Measurements from ENCODE around the gene DCN.

The DCN gene

DNA sequence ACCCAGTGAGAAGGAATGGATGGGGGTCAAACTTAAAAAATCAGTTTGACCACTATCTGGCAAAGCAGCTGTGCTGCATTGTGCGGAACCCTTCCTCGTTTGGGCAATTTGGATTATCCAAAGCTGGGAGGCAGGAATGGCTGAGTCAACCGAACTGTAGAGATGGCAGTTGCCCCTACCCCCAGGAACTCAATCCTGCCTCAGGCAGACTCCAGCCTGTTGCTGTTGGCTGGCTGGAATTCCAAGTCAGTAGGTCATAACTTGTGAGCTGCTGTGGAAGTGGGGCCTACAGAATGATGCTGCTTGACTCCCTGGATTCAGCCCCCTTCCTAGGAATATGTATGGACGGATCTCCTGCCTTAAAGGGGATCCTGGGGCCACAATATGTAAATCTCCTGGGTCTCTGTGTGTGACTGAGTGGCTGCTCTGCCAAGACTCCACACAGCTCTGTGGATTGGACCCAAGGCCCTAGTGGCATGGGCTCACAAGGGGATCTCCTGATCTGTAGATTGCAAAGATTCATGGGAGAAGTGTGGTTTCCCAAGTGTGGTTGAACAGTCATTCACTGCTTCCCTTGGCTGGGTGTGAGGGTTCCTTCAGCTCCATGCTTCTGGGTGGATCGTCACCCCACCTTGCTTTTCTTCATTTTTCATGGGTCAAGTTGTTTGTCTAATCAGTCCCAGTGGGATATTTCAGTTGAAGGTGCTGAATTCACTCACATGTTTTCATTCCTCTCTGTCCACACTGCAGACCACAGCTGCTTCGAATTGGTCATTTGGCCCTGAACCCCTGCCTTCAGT, 90.5 kb downstream of the DCN start:
- no peak overlapping the region for H3K27ac Mint-ChIP-seq

More for the DNA sequence above, 90.5 kb downstream of the DCN start:
- Mint-ChIP-seq H3K4me1 (no peaks in the 10 kb centered on the region), H3K36me3 (ENCODE audit: low read depth) (no peaks in the 10 kb centered on the region), H3K27me3 (no peaks in the 10 kb centered on the region), H3K9me3 (peaks cover 33% of the 10 kb centered on the region), H3K4me3 (no peak overlapping the region)
- no peak for DNase-seq
- no peak for ATAC-seq

Measured in activated naive CD8-positive, alpha-beta T cell treated with anti-CD3 and anti-CD28 coated beads, Interleukin-2, amount 50 U/mL, for 24 hours (primary cell).